Measurements from ENCODE around the gene KRTAP5-10.
"Not testable (repeated sequence)": the region's sequence is repeated elsewhere in the genome, so short reads cannot be mapped to it uniquely, and the experiment has no call there.

KRTAP5-10 gene

GRCh38 chr11:71565263-71565662, at the start of gene KRTAP5-10:
Gene KRTAP5-10, plus strand, starts transcription at chr11:71565563. Its CDS starts 25 bp downstream, at chr11:71565588.
- DNase-seq: no peak

- no peak for DNase-seq
These were observed 46.6 kb upstream of the KRTAP5-10 start for GRCh38 chr11:71518506-71519471.

- DNase-seq: no peak
These were observed 45.8 kb upstream of the KRTAP5-10 start for GRCh38 chr11:71519546-71519945.

- no peak for DNase-seq
These were observed 40.0 kb upstream of the KRTAP5-10 start for GRCh38 chr11:71525188-71525937.

GRCh38 chr11:71525938-71526495, 39.3 kb upstream of the KRTAP5-10 start:
- no peak for DNase-seq

GRCh38 chr11:71526796-71527575, 38.4 kb upstream of the KRTAP5-10 start, which contains the start of gene KRTAP5-7:
Gene KRTAP5-7, plus strand, starts transcription at chr11:71527267. Its CDS starts 34 bp downstream, at chr11:71527301.
- DNase-seq: not testable (repeated sequence)

GRCh38 chr11:71527576-71528210, 37.7 kb upstream of the KRTAP5-10 start:
- DNase-seq: no peak

- no peak for DNase-seq
These were observed 34.8 kb upstream of the KRTAP5-10 start for GRCh38 chr11:71530602-71531001.

GRCh38 chr11:71532036-71532610, 33.2 kb upstream of the KRTAP5-10 start:
- DNase-seq: no peak

- not testable (repeated sequence) for DNase-seq
These were observed 30.4 kb upstream of the KRTAP5-10 start for GRCh38 chr11:71534711-71535608.

- no peak for DNase-seq
These were observed 29.5 kb upstream of the KRTAP5-10 start for GRCh38 chr11:71535825-71536224.

GRCh38 chr11:71537537-71537936, 27.8 kb upstream of the KRTAP5-10 start:
- no peak for DNase-seq

GRCh38 chr11:71537977-71538665, 27.2 kb upstream of the KRTAP5-10 start, which contains the start of gene KRTAP5-8:
Gene KRTAP5-8, plus strand, starts transcription at chr11:71538025. Its CDS starts 31 bp downstream, at chr11:71538056.
- DNase-seq: not testable (repeated sequence)

- DNase-seq: no peak
These were observed 26.7 kb upstream of the KRTAP5-10 start for GRCh38 chr11:71538666-71538990.

- DNase-seq: no peak
These were observed 26.3 kb upstream of the KRTAP5-10 start for GRCh38 chr11:71539017-71539416.

GRCh38 chr11:71539971-71540370, 25.4 kb upstream of the KRTAP5-10 start:
- DNase-seq: not testable (repeated sequence)

- not testable (repeated sequence) for DNase-seq
These were observed 24.6 kb upstream of the KRTAP5-10 start for GRCh38 chr11:71540521-71541304.

- DNase-seq: no peak
These were observed 23.0 kb upstream of the KRTAP5-10 start for GRCh38 chr11:71542382-71542781.

All from right hindlimb (tissue), 1 donor.